ENCODE data around the gene GULP1. TPM values are rescaled to one million over a fixed set of nuclear protein-coding genes. Genes with fewer than 3 reads are reported as not detected.

The GULP1 gene
- total and polyA plus RNA-seq, 2 of the 4 experiments (the other 2 are of a cell fraction): 24.4 to 40.1 TPM

GRCh38 chr2:188295067-188295685 lies 3.5 kb downstream of the GULP1 start:
- H3K79me1 ChIP-seq (ENCODE audit: low read depth in 1 of 2, low read length in 2 of 2): peaks cover 5 to 40% of the 10 kb centered on the region in 2 experiments; a peak in 3 of 4 replicates
- H3K14ac ChIP-seq (replicated peaks; ENCODE audit: low read depth, low read length): 0 out of 2 replicates have a peak overlapping the region, but pooled peaks have one; percentile 41
- H3K36me3 ChIP-seq (ENCODE audit: control insufficient read depth, insufficient read depth, low read length): no peaks in the 10 kb centered on the region
- H3K9ac ChIP-seq (ENCODE audit: low read depth, low read length): no peak overlapping the region; the same call in 1 of the 2 replicates
- TF ChIP-seq POLR2A (IDR thresholded peaks at IDR 0.05; ENCODE audit: low read depth, low read length) (no peak), RAD21 (IDR thresholded peaks at IDR 0.05; ENCODE audit: low read length) (no peak), USF2 (IDR thresholded peaks at IDR 0.05; ENCODE audit: low read depth, low read length) (no peak), CHD1 (IDR thresholded peaks at IDR 0.05; ENCODE audit: low read depth, low read length) (no peak), SMC3 (IDR thresholded peaks at IDR 0.05; ENCODE audit: low read depth, low read length) (no peak), RFX5 (IDR thresholded peaks at IDR 0.05; ENCODE audit: low read depth, low read length) (no peak), MAFK (IDR thresholded peaks at IDR 0.05; ENCODE audit: low read depth, low read length) (no peak), FOS (IDR thresholded peaks at IDR 0.05; ENCODE audit: low read depth, low read length) (no peak), MAZ (IDR thresholded peaks at IDR 0.05; ENCODE audit: borderline replicate concordance, low read depth, low read length) (no peak), BHLHE40 (IDR thresholded peaks at IDR 0.05; ENCODE audit: low read depth, low read length) (no peak)
- H3K4ac ChIP-seq (ENCODE audit: low read depth, low read length): no peak overlapping the region
- H3K27ac ChIP-seq (ENCODE audit: insufficient read depth, low read length): no peak overlapping the region
- H2BK20ac ChIP-seq (ENCODE audit: low read depth, low read length): no peak overlapping the region
- no peak overlapping the region for H4K91ac ChIP-seq (ENCODE audit: insufficient read depth, low read depth, low read length)
- peak overlapping the region; percentile 23 for H2BK5ac ChIP-seq (ENCODE audit: low read depth, low read length, poor library complexity, severe bottlenecking)
- peak overlapping the region; percentile 67; the same call in 1 of the 2 replicates for H3K23ac ChIP-seq (ENCODE audit: low read depth, low read length)
- ChIA-PET POLR2A (ENCODE audit: unreplicated experiment) (no interaction called here), CTCF (interaction anchor here (0.6 to 0.9 kb wide), 2 partner anchors 440 to 706 kb away, joined by 3 read pairs; no protein-coding TSS in a partner anchor)
- H2AK5ac ChIP-seq (ENCODE audit: low read depth, low read length): no peak overlapping the region
- no peak overlapping the region for H2AFZ ChIP-seq (replicated peaks; ENCODE audit: low read length, poor library complexity)
- no peak overlapping the region for H2BK15ac ChIP-seq (ENCODE audit: low read depth, low read length)
- no peaks in the 10 kb centered on the region for H3K27me3 ChIP-seq (ENCODE audit: control insufficient read depth, insufficient read depth, low read length)
- no peak for ATAC-seq (ENCODE audit: low read depth)
- H4K5ac ChIP-seq (ENCODE audit: low read depth, low read length): no peak overlapping the region; the same call in 1 of the 2 replicates
- no peak overlapping the region for H3K18ac ChIP-seq (ENCODE audit: low read depth, low read length)
- H3K56ac ChIP-seq (ENCODE audit: extremely low read depth, insufficient read depth, low read length): no peak overlapping the region
- intact Hi-C loops (cut with micrococcal nuclease) (loop anchor here (10.0 kb wide), 1 partner anchor 680 kb away; the partner anchor contains the start of gene COL3A1), dilution Hi-C loops (cut with HindIII; ENCODE audit: low sequenced_read_pairs, unreplicated experiment) (no loop called here), in situ Hi-C loops (cut with MboI; ENCODE audit: low sequenced_read_pairs) (no loop called here)
- no CpG with 5 or more reads among the region's 3 CpGs for WGBS, 2 experiments (ENCODE audit: extremely low coverage in 2 of 2, insufficient read length in 1 of 2)
- no peaks in the 10 kb centered on the region for H4K20me1 ChIP-seq (ENCODE audit: insufficient read depth, low read length)
- peak overlapping the region; percentile 61 for H3K4me2 ChIP-seq (ENCODE audit: low read depth, low read length)
- no peaks in the 10 kb centered on the region for H3K4me1 ChIP-seq (ENCODE audit: control insufficient read depth, insufficient read depth, low read length)
- H2AK9ac ChIP-seq (replicated peaks; ENCODE audit: low read depth, low read length, poor library complexity): no peak overlapping the region
- no peaks in the 10 kb centered on the region; the same call in 1 of the 2 replicates for H3K9me1 ChIP-seq (ENCODE audit: insufficient read depth, low read length)
- peak overlapping the region; percentile 42 for H2BK120ac ChIP-seq (ENCODE audit: low read depth, low read length)
- no peak for DNase-seq
- H4K8ac ChIP-seq (ENCODE audit: low read depth in 2 of 2, low read length in 2 of 2): peak overlapping the region in 1 of 2 experiments; percentile 54; a peak in 1 of 4 replicates
- BruUV-seq (replicated peaks): no TSS peak
- no peak overlapping the region for H3K4me3 ChIP-seq (ENCODE audit: insufficient read depth, low read depth, low read length)
- no peaks in the 10 kb centered on the region for H3K9me3 ChIP-seq (ENCODE audit: control insufficient read depth, insufficient read depth, low read length)
